Dendritic cell treated with granulocyte-macrophage colony-stimulating factor and Interleukin-4, amounts not matched to agents 40 ng/mL and 50 ng/mL, for 4 days (primary cell): ENCODE measurements around the gene DNAJC17.

Source experiments
- H3K27ac Mint-ChIP-seq: one replicate; pipeline ENCODE4 v1.8.0; 2022; ENCODE audit warnings: mild to moderate bottlenecking, mixed read lengths
- H3K27me3 Mint-ChIP-seq: one replicate; pipeline ENCODE4 v1.8.0; 2022; ENCODE audit warnings: mild to moderate bottlenecking, mixed read lengths
- H3K36me3 Mint-ChIP-seq: one replicate; pipeline ENCODE4 v1.8.0; 2022; ENCODE audit warnings: low read depth, mixed read lengths
- H3K4me1 Mint-ChIP-seq: one replicate; pipeline ENCODE4 v1.8.0; 2022; ENCODE audit warnings: low read depth, mixed read lengths
- H3K4me3 Mint-ChIP-seq: one replicate; pipeline ENCODE4 v1.8.0; 2022; ENCODE audit warnings: mild to moderate bottlenecking, moderate library complexity, mixed read lengths
- H3K9me3 Mint-ChIP-seq: one replicate; pipeline ENCODE4 v1.8.0; 2022; ENCODE audit warnings: mixed read lengths
- intact Hi-C: fragments of 100-400 bp; cut with micrococcal nuclease; formaldehyde crosslinking; loops from one replicate; pipeline ENCODE4 v1.15.0; 2022

DNAJC17 gene

GRCh38 chr15:40746916-40747418, 60.3 kb downstream of the DNAJC17 start:
- Mint-ChIP-seq H3K27ac (peak overlapping the region; percentile 28), H3K9me3 (no peaks in the 10 kb centered on the region), H3K36me3 (peaks cover 85% of the 10 kb centered on the region), H3K4me3 (no peak overlapping the region), H3K27me3 (no peaks in the 10 kb centered on the region), H3K4me1 (peaks cover 23% of the 10 kb centered on the region)
- intact Hi-C loops: loop anchor here (1.0 to 10.0 kb wide), 3 partner anchors 35 to 268 kb away; partner anchors contain the start of gene VPS18

DNA sequence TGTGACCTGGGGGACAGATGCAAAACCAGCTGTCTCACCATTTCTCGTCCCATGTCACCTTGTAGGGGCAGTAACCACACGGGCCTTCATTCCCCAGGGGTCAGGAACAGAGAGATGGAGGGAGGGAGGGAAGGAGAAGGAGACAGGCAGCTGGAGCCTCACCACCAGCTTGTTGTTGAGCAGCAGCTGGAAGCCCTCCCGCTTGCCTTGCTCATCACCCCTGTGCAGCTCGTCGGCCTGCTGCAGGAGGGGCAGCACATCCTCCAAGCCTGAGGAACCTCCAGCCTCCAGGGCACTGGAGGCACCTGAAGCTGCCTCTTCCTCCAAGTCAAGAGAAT, 62.5 kb downstream of the DNAJC17 start:
- Mint-ChIP-seq H3K9me3 (no peaks in the 10 kb centered on the region), H3K27ac (no peak overlapping the region), H3K4me1 (peaks cover 23% of the 10 kb centered on the region), H3K4me3 (no peak overlapping the region), H3K36me3 (peaks cover 84% of the 10 kb centered on the region), H3K27me3 (no peaks in the 10 kb centered on the region)
- intact Hi-C loops: loop anchor here (5.0 to 10.0 kb wide), 2 partner anchors 148 to 270 kb away; partner anchors contain the start of gene VPS18

DNA sequence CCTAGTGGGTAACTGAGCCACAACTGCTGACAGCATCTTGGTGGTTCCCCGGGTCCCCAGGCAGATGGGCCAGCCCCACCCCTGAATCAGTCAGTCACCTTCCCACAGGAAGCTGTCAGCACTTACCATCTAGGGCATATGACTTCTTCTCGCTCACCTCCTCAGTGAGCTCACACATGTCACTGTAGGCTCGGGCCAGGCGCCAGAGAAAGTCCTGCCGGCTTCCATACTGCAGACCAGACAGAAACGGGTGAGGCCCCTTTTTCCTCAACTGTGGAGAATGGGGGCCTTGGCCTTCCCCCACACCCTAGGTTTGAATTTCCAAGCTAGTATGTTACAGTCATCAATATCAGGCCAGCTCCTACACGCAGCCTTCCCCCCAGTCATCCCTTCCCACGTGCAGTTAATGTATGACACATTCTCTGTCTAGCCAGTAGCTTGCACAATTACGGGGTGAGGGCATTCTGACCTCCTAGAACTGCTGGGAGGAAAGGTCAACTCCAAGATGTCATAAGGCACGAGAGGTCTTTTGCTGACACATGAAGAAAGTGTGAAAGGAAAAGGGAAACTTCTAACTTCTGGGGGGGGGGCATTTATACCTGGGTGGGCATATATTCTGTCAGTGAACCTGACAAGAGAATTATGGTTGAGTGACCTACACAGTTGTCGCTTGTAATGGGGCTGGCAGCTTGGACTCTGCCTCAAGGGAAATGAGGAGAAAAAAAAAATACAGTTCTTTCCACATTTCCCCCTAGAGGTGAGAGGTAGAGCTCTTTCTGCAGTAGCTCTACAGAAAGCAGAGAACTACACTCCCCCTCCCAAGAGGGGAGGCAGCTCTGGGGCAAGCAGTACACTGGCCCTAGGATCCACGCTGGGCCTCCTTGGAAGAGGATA, 63.1 kb downstream of the DNAJC17 start:
- no peak overlapping the region for H3K27ac Mint-ChIP-seq
- H3K9me3 Mint-ChIP-seq: no peaks in the 10 kb centered on the region
- H3K4me1 Mint-ChIP-seq: peaks cover 23% of the 10 kb centered on the region
- H3K36me3 Mint-ChIP-seq: peaks cover 84% of the 10 kb centered on the region
- H3K4me3 Mint-ChIP-seq: no peak overlapping the region
- intact Hi-C loops: loop anchor here (10.0 kb wide), 1 partner anchor 271 kb away; no protein-coding TSS in a partner anchor
- H3K27me3 Mint-ChIP-seq: no peaks in the 10 kb centered on the region

DNA sequence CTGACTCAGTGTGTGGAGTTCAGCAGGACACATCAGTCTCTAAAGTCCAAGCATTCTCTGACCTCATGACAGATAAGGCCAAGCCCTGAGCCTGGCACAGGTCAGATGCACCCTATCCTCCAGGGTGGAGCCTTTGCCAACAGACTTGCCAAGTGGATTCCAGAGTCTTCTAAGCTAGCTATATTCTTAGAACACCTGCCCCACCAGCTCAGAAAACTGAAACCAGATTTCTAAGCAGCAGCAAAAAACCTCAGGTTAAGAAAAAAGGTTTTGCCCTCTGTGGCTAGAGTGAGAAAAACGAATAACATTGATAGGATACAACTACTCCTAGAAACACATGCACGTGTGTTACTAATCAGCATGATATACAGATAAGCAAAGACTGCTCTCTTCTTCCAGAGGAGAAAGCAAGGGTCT, 63.8 kb downstream of the DNAJC17 start:
- no peak overlapping the region for H3K27ac Mint-ChIP-seq
- H3K27me3 Mint-ChIP-seq: no peaks in the 10 kb centered on the region
- peaks cover 84% of the 10 kb centered on the region for H3K36me3 Mint-ChIP-seq

GRCh38 chr15:40739854-40740253, 67.4 kb downstream of the DNAJC17 start:
- intact Hi-C loops: loop anchor here (10.0 kb wide), 1 partner anchor 275 kb away; no protein-coding TSS in a partner anchor
- H3K27me3 Mint-ChIP-seq: no peaks in the 10 kb centered on the region
- no peak overlapping the region for H3K4me3 Mint-ChIP-seq
- no peaks in the 10 kb centered on the region for H3K9me3 Mint-ChIP-seq
- no peak overlapping the region for H3K27ac Mint-ChIP-seq
- H3K4me1 Mint-ChIP-seq: peaks cover 5% of the 10 kb centered on the region
- H3K36me3 Mint-ChIP-seq: peaks cover 99% of the 10 kb centered on the region

More for the DNA sequence above, 63.8 kb downstream of the DNAJC17 start:
- intact Hi-C loops: loop anchor here (10.0 kb wide), 1 partner anchor 271 kb away; no protein-coding TSS in a partner anchor
- Mint-ChIP-seq H3K9me3 (no peaks in the 10 kb centered on the region), H3K4me1 (peaks cover 23% of the 10 kb centered on the region), H3K4me3 (no peak overlapping the region)

GRCh38 chr15:40739047-40739446, 68.2 kb downstream of the DNAJC17 start:
- no peak overlapping the region for H3K4me3 Mint-ChIP-seq
- intact Hi-C loops: no loop called here
- no peak overlapping the region for H3K27ac Mint-ChIP-seq
- peaks cover 2% of the 10 kb centered on the region for H3K4me1 Mint-ChIP-seq
- H3K27me3 Mint-ChIP-seq: no peaks in the 10 kb centered on the region
- peaks cover 99% of the 10 kb centered on the region for H3K36me3 Mint-ChIP-seq
- H3K9me3 Mint-ChIP-seq: no peaks in the 10 kb centered on the region

DNA sequence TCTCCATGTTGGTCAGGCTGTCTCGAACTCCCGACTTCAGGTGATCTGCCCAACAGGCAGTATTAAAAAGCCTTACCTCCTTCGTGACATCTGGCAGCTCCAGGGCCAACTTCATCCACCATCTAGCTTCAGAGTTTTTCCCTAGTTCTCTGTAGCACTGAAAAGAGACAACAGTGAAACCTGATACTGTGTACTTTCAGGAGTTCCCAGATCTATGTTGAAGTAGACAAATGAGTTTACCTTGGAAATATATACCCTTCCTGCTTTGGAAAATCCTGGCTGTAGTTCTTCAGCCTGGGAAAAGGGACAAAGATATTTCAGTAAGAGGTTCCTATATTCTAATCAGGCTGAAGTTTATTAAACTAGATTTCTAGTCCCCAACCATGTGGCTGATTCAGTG, 70.2 kb downstream of the DNAJC17 start:
- intact Hi-C loops: no loop called here
- Mint-ChIP-seq H3K9me3 (no peaks in the 10 kb centered on the region), H3K27me3 (no peaks in the 10 kb centered on the region), H3K36me3 (peaks cover 94% of the 10 kb centered on the region), H3K4me1 (no peaks in the 10 kb centered on the region), H3K4me3 (no peak overlapping the region), H3K27ac (no peak overlapping the region)

- Mint-ChIP-seq H3K9me3 (no peaks in the 10 kb centered on the region), H3K36me3 (peaks cover 93% of the 10 kb centered on the region), H3K27ac (no peak overlapping the region), H3K27me3 (no peaks in the 10 kb centered on the region), H3K4me1 (no peaks in the 10 kb centered on the region), H3K4me3 (no peak overlapping the region)
- intact Hi-C loops: no loop called here
Observed at GRCh38 chr15:40736575-40736974, 70.7 kb downstream of the DNAJC17 start.

GRCh38 chr15:40731034-40731433, 76.2 kb downstream of the DNAJC17 start:
- Mint-ChIP-seq H3K4me3 (no peak overlapping the region), H3K9me3 (no peaks in the 10 kb centered on the region), H3K27me3 (no peaks in the 10 kb centered on the region), H3K27ac (no peak overlapping the region), H3K36me3 (peaks cover 48% of the 10 kb centered on the region), H3K4me1 (no peaks in the 10 kb centered on the region)
- intact Hi-C loops: no loop called here

DNA sequence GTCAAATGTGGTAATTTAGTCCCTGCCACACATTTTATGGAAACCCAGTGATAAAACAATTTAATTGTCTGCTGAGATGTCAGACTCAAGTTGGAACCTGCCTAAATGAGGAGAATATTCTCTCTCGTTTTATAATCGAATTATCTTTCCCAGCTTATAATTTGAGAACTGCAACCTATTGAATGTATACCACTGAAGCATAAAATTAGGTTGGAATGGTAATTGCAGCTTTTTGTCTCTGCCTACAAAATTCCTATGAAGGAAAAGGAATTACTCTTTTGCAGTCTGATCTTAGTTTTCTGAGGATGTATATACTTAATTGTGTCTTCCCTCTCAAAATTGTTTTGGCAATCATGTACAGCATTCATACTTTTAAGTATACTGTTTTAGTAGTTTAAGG, 83.4 kb downstream of the DNAJC17 start:
- Mint-ChIP-seq H3K27ac (no peak overlapping the region), H3K4me1 (no peaks in the 10 kb centered on the region), H3K4me3 (no peak overlapping the region), H3K36me3 (no peaks in the 10 kb centered on the region), H3K27me3 (no peaks in the 10 kb centered on the region), H3K9me3 (no peaks in the 10 kb centered on the region)
- intact Hi-C loops: no loop called here

DNA sequence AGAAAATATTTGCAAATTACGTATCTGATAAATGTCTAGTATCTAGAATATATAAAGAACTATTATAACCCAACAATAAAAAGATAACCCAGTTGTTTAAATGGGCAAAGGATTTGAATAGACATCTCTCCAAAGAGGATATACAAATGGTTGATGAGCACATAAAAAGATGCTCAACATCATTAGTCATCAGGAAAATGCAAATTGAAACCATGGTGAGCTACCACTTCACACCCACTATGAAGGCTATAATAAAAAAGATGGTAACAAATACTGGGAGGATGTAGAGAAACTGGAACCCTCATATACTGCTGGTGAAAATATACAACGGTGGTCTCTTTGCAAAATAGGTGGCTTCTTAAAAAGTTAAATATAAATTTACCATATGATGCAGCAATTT, 84.3 kb downstream of the DNAJC17 start:
- H3K4me1 Mint-ChIP-seq: no peaks in the 10 kb centered on the region
- intact Hi-C loops: no loop called here
- H3K9me3 Mint-ChIP-seq: no peaks in the 10 kb centered on the region
- no peak overlapping the region for H3K27ac Mint-ChIP-seq
- no peak overlapping the region for H3K4me3 Mint-ChIP-seq
- no peaks in the 10 kb centered on the region for H3K36me3 Mint-ChIP-seq
- H3K27me3 Mint-ChIP-seq: no peaks in the 10 kb centered on the region

DNA sequence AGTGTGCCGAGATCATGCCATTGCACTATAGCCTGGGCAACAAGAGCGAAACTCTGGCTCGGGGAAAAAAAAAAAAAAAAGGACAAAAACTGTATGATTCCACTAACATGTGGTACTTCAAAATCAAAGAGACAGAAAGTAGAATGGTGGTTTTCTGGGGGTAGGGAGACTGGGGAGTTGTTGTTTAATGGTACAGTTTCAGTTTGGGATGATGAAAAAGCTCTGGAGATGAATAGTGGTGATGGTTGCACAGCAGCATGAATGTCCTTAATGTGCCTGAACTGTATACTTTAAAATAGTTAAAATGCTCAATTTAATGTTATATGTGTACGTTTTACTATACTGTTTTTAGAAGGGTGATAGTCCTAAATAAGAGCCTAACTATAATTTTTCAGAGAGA, 84.9 kb downstream of the DNAJC17 start:
- H3K27me3 Mint-ChIP-seq: no peaks in the 10 kb centered on the region
- intact Hi-C loops: no loop called here
- H3K36me3 Mint-ChIP-seq: no peaks in the 10 kb centered on the region
- H3K4me1 Mint-ChIP-seq: no peaks in the 10 kb centered on the region
- H3K4me3 Mint-ChIP-seq: no peak overlapping the region
- H3K9me3 Mint-ChIP-seq: no peaks in the 10 kb centered on the region
- no peak overlapping the region for H3K27ac Mint-ChIP-seq

GRCh38 chr15:40721701-40722100, 85.6 kb downstream of the DNAJC17 start:
- H3K4me1 Mint-ChIP-seq: no peaks in the 10 kb centered on the region
- H3K4me3 Mint-ChIP-seq: no peak overlapping the region
- H3K9me3 Mint-ChIP-seq: no peaks in the 10 kb centered on the region
- intact Hi-C loops: no loop called here
- no peaks in the 10 kb centered on the region for H3K27me3 Mint-ChIP-seq
- no peaks in the 10 kb centered on the region for H3K36me3 Mint-ChIP-seq
- no peak overlapping the region for H3K27ac Mint-ChIP-seq

DNA sequence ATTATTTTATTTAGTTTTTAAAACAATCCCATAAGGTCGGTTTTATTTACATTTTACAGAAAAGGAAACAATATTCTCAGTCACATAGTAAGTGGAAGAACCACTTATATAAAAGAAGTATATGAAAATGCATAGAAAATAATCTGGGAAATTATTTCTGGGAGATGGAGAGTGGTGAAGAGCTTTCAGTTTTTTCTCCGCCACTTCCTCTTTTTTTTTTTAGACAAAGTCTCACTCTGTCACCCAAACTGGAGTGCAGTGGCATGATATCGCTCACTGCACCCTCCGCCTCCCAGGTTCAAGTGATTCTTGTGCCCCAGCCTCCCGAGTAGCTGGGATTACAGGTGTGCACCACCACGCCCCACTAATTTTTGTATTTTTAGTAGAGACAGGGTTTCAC, 91.1 kb downstream of the DNAJC17 start:
- Mint-ChIP-seq H3K4me1 (no peaks in the 10 kb centered on the region), H3K27me3 (no peaks in the 10 kb centered on the region), H3K27ac (no peak overlapping the region), H3K4me3 (no peak overlapping the region), H3K36me3 (no peaks in the 10 kb centered on the region), H3K9me3 (no peaks in the 10 kb centered on the region)
- intact Hi-C loops: no loop called here
